Sigmoid colon (tissue), 4 donors: ENCODE measurements around the gene ZNF554.

ENCODE experiments used
- POLR2AphosphoS5 ChIP-seq, 4 donors: sonication (generic); formaldehyde crosslinking; IDR thresholded peaks; one replicate each; pipeline ENCODE4 v1.6.1; 2017; ENCODE audit warnings: antibody characterized with exemption in 4 of 4
- TF ChIP-seq, protein P1 (sequence below), 4 experiments: fragments of 450-650 bp in 3 of 4; fragments of 200-600 bp in 1 of 4; IDR thresholded peaks; one replicate each; pipeline ENCODE4 v1.5.1; 2016 to 2019; ENCODE audit warnings: antibody characterized with exemption in 4 of 4, mild to moderate bottlenecking in 3 of 4, moderate library complexity in 2 of 4

DNA sequence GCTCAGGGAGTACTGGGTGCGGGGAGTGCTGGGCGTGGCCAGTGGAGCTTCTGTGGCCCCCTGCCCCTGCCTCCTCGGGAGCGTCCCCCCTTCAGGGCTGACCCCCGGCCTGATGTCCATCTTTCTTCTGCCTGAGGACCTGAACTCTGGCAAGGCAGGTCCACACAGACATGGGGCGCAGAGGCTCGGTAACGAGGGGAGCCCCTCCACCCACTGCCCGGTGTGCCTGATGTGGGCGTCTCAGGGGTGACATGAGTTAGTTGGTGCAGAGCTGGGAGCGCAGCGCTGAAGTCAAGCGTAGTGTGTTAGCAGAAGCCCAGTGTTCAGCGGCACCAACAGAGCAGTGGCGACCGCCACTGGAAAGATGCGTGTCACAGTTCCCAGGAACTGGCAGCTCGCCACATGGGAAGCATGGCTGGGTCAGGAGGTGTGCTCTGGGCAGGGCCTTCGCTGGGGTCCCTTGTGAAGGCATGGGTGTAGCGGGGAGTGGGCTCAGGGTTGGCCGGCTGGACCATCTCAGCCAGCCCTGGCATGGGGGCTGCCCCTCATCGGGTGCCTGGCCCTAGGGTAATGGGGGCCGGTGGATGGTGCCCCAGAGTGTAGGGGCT is 22.9 kb upstream of the ZNF554 start:
- TF ChIP-seq, protein P1, sequence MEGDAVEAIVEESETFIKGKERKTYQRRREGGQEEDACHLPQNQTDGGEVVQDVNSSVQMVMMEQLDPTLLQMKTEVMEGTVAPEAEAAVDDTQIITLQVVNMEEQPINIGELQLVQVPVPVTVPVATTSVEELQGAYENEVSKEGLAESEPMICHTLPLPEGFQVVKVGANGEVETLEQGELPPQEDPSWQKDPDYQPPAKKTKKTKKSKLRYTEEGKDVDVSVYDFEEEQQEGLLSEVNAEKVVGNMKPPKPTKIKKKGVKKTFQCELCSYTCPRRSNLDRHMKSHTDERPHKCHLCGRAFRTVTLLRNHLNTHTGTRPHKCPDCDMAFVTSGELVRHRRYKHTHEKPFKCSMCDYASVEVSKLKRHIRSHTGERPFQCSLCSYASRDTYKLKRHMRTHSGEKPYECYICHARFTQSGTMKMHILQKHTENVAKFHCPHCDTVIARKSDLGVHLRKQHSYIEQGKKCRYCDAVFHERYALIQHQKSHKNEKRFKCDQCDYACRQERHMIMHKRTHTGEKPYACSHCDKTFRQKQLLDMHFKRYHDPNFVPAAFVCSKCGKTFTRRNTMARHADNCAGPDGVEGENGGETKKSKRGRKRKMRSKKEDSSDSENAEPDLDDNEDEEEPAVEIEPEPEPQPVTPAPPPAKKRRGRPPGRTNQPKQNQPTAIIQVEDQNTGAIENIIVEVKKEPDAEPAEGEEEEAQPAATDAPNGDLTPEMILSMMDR (IDR thresholded peaks at IDR 0.05) = no peak
- TF ChIP-seq POLR2AphosphoS5 (IDR thresholded peaks at IDR 0.05) = no peak
